GM12891 (cell line): ENCODE measurements around the gene KIF4B.

Source experiments
- PAX5 ChIP-seq: IDR thresholded peaks from 2 replicates; pipeline ENCODE4 v1.6.1; 2011; ENCODE audit warnings: low read length, moderate library complexity, mild to moderate bottlenecking; ENCODE audit not compliant: insufficient read depth, severe bottlenecking
- POLR2A ChIP-seq: IDR thresholded peaks from 2 replicates; pipeline ENCODE4 v1.6.1; 2011; ENCODE audit warnings: low read depth, low read length, control low read depth
- POLR2AphosphoS5 ChIP-seq: IDR thresholded peaks from 2 replicates; pipeline ENCODE4 v1.6.1; 2011; ENCODE audit warnings: low read depth, low read length, control low read depth
- TAF1 ChIP-seq: IDR thresholded peaks from 2 replicates; pipeline ENCODE4 v1.6.1; 2011; ENCODE audit warnings: low read depth, low read length, control low read depth

DNA sequence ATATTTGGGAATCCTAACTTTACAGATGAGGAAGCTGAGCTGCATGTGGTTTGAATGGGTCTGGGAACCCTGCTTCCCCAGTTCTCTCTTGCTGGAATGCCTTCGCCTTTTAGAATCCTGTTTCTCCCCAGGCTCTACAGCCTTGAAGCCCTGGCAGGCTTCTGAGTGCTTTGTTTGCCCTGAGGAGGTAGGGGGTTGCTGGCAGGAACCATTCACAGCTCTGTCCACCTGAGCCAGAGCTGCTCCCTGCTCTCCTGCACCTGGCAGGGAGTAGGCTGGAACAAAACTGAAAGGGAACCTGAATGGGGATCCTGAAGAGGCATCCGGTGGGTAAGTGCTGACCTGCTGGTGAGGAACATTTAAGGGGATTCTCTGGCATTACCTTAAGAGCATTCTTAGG, 33.0 kb downstream of the KIF4B start:
- TF ChIP-seq POLR2AphosphoS5 = no peak
- TF ChIP-seq POLR2A = no peak
- TF ChIP-seq TAF1 = no peak
- TF ChIP-seq PAX5 = no peak
